ENCODE measurements around the gene DESI1. TPM values are rescaled to one million over a fixed set of nuclear protein-coding genes. Genes with fewer than 3 reads are reported as not detected.

The DESI1 gene
- total RNA-seq, 1 experiment from 2014 or later = 38.2 TPM

DNA sequence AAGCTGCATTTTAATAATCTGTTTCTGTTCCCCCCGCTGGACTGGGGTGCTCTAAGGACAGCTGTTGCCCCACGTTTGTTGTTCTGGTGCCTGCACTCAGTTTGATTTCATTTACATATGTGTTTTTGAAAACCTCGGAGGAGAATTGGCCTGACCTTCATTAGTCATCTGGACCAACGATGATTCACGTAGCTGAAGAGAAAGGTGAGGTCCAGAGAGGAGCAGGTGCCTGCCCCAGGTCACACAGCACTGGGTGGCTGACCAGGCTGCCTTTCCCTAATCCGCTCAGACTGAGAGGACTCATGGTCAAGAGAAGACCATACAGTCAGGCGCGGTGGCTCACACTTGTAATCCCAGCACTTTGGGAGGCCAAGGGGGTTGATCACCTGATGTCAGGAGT, 56.3 kb downstream of the DESI1 start:
- Histone ChIP-seq H3K4me1 (peaks cover 11% of the 10 kb centered on the region), H3K9me3 (no peaks in the 10 kb centered on the region), H3K4me3 (ENCODE audit: low read depth, low read length) (no peak overlapping the region), H3K36me3 (ENCODE audit: control insufficient read depth, insufficient read depth, low read length) (no peaks in the 10 kb centered on the region), H3K27me3 (replicated peaks; ENCODE audit: control insufficient read depth, insufficient read depth, low read length) (no peaks in the 10 kb centered on the region)
- DNase-seq = no peak
- no TSS peak for BruUV-seq (replicated peaks)
- H3K9me3 Mint-ChIP-seq (ENCODE audit: unreplicated experiment) = no peaks in the 10 kb centered on the region
- H3K36me3 Mint-ChIP-seq (ENCODE audit: insufficient read depth, unreplicated experiment) = no peaks in the 10 kb centered on the region
- intact Hi-C loops (cut with micrococcal nuclease; ENCODE audit: unreplicated experiment) = no loop called here
- H3K4me1 Mint-ChIP-seq (ENCODE audit: low read depth, unreplicated experiment) = peaks cover 11% of the 10 kb centered on the region
- no peaks in the 10 kb centered on the region for H3K27me3 Mint-ChIP-seq (ENCODE audit: insufficient read depth, unreplicated experiment)
- H3K27ac Mint-ChIP-seq (ENCODE audit: unreplicated experiment) = no peak overlapping the region
- TF ChIP-seq, protein P1, sequence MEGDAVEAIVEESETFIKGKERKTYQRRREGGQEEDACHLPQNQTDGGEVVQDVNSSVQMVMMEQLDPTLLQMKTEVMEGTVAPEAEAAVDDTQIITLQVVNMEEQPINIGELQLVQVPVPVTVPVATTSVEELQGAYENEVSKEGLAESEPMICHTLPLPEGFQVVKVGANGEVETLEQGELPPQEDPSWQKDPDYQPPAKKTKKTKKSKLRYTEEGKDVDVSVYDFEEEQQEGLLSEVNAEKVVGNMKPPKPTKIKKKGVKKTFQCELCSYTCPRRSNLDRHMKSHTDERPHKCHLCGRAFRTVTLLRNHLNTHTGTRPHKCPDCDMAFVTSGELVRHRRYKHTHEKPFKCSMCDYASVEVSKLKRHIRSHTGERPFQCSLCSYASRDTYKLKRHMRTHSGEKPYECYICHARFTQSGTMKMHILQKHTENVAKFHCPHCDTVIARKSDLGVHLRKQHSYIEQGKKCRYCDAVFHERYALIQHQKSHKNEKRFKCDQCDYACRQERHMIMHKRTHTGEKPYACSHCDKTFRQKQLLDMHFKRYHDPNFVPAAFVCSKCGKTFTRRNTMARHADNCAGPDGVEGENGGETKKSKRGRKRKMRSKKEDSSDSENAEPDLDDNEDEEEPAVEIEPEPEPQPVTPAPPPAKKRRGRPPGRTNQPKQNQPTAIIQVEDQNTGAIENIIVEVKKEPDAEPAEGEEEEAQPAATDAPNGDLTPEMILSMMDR (IDR thresholded peaks at IDR 0.05; ENCODE audit: insufficient read depth in 1 of 2, low read depth in 1 of 2, low read length in 1 of 2, severe bottlenecking in 1 of 2, unreplicated experiment in 1 of 2) = no peak
- H3K4me3 Mint-ChIP-seq (ENCODE audit: unreplicated experiment) = no peak overlapping the region
- CTCF ChIA-PET = interaction anchor here (0.6 to 0.7 kb wide), 2 partner anchors 15 to 135 kb away, joined by 3 to 6 read pairs; no protein-coding TSS in a partner anchor
- POLR2A ChIA-PET = no interaction called here

DNA sequence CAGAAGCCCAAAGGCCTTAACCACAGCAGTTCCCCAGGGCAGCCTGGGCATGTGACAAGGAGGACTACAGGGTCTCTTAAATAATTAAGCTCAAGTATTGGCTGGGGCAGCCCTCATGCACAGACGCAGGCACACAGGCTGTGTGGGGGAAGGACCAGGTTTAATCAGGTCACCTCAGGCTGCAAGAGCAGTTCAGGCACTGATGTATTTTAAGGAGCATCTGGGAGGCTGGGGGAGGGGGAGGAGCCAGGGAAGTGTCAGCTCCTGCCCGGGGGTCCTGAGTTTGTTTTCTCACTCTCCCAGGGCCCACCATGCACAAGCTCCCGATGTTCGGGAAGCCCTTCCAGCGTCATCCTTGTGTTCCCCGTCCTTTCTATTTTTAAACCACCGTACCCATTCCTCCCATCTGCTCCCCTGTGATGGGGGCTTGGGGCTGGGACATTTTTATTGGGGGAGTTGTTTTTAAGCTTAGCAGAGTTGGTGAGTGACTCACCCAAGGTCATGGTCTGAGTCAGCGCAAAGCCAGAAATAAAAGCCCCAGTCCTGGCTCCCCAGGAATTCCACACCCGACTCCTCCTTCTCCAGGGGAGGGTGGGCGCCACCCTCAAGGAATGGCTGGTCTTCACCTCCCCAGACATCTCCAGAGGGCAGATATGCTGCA, 57.7 kb downstream of the DESI1 start:
- no peaks in the 10 kb centered on the region for H3K9me3 ChIP-seq
- no peak overlapping the region for H3K4me3 Mint-ChIP-seq (ENCODE audit: unreplicated experiment)
- H3K27ac Mint-ChIP-seq (ENCODE audit: unreplicated experiment) = no peak overlapping the region
- TF ChIP-seq, protein P1 (IDR thresholded peaks at IDR 0.05; ENCODE audit: insufficient read depth in 1 of 2, low read depth in 1 of 2, low read length in 1 of 2, severe bottlenecking in 1 of 2, unreplicated experiment in 1 of 2) = no peak
- H3K27me3 ChIP-seq (replicated peaks; ENCODE audit: control insufficient read depth, insufficient read depth, low read length) = no peaks in the 10 kb centered on the region
- no peaks in the 10 kb centered on the region for H3K9me3 Mint-ChIP-seq (ENCODE audit: unreplicated experiment)
- peaks cover 11% of the 10 kb centered on the region for H3K4me1 ChIP-seq
- no TSS peak for BruUV-seq (replicated peaks)
- H3K36me3 ChIP-seq (ENCODE audit: control insufficient read depth, insufficient read depth, low read length) = no peaks in the 10 kb centered on the region
- no peaks in the 10 kb centered on the region for H3K36me3 Mint-ChIP-seq (ENCODE audit: insufficient read depth, unreplicated experiment)
- peaks cover 11% of the 10 kb centered on the region for H3K4me1 Mint-ChIP-seq (ENCODE audit: low read depth, unreplicated experiment)
- no peak for DNase-seq
- ChIA-PET CTCF (interaction anchor here (0.7 kb wide), 2 partner anchors 11 to 116 kb away, joined by 3 to 4 read pairs; no protein-coding TSS in a partner anchor), POLR2A (no interaction called here)
- intact Hi-C loops (cut with micrococcal nuclease; ENCODE audit: unreplicated experiment) = no loop called here
- no peaks in the 10 kb centered on the region for H3K27me3 Mint-ChIP-seq (ENCODE audit: insufficient read depth, unreplicated experiment)
- H3K4me3 ChIP-seq (ENCODE audit: low read depth, low read length) = no peak overlapping the region

DNA sequence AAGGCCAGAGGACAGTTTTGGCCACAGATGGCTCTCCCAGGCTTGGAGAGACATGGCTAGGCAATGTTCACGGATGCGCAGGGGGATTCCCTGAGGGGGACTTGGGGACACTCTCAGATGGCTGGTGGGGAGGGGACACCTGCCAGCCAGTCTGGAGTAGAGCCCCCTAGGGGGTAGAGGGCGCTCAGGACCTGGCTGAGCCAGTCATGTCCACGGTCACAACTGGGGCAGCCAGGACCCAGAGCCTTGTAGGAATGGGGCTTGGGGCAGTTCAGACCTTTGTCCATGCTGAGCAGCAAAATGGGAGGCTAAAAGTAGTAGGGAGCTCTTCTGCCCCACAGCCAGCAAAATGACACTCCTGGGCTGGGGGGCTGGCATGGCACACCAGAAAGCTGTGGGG, 58.4 kb downstream of the DESI1 start:
- H3K27me3 Mint-ChIP-seq (ENCODE audit: insufficient read depth, unreplicated experiment) = no peaks in the 10 kb centered on the region
- H3K4me3 ChIP-seq (ENCODE audit: low read depth, low read length) = no peak overlapping the region
- peaks cover 11% of the 10 kb centered on the region for H3K4me1 Mint-ChIP-seq (ENCODE audit: low read depth, unreplicated experiment)
- H3K4me1 ChIP-seq = peaks cover 11% of the 10 kb centered on the region
- DNase-seq = no peak
- no TSS peak for BruUV-seq (replicated peaks)
- no peaks in the 10 kb centered on the region for H3K9me3 ChIP-seq
- intact Hi-C loops (cut with micrococcal nuclease; ENCODE audit: unreplicated experiment) = no loop called here
- H3K4me3 Mint-ChIP-seq (ENCODE audit: unreplicated experiment) = no peak overlapping the region
- POLR2A ChIA-PET = no interaction called here
- no peaks in the 10 kb centered on the region for H3K27me3 ChIP-seq (replicated peaks; ENCODE audit: control insufficient read depth, insufficient read depth, low read length)
- no peaks in the 10 kb centered on the region for H3K36me3 Mint-ChIP-seq (ENCODE audit: insufficient read depth, unreplicated experiment)
- no peaks in the 10 kb centered on the region for H3K36me3 ChIP-seq (ENCODE audit: control insufficient read depth, insufficient read depth, low read length)
- TF ChIP-seq, protein P1 (IDR thresholded peaks at IDR 0.05; ENCODE audit: insufficient read depth in 1 of 2, low read depth in 1 of 2, low read length in 1 of 2, severe bottlenecking in 1 of 2, unreplicated experiment in 1 of 2) = no peak
- CTCF ChIA-PET = no interaction called here
- no peaks in the 10 kb centered on the region for H3K9me3 Mint-ChIP-seq (ENCODE audit: unreplicated experiment)
- no peak overlapping the region for H3K27ac Mint-ChIP-seq (ENCODE audit: unreplicated experiment)
